Neural cell (in vitro differentiated cells): ENCODE results near the gene CELF5.

Experiments
- CTCF ChIP-seq: fragments of 450-650 bp; IDR thresholded peaks from 2 replicates; pipeline ENCODE4 v1.5.1; 2014; ENCODE audit warnings: antibody characterized with exemption, mild to moderate bottlenecking, moderate library complexity; ENCODE audit not compliant: poor library complexity, severe bottlenecking
- EZH2 ChIP-seq: fragments of 200-600, 300-800 bp; shearing (Covaris generic), sonication (generic); IDR thresholded peaks from 2 replicates; pipeline ENCODE4 v1.6.1; 2014; ENCODE audit warnings: antibody characterized with exemption, low read length, borderline replicate concordance, mild to moderate bottlenecking; ENCODE audit not compliant: insufficient read depth, poor library complexity, severe bottlenecking
- POLR2AphosphoS5 ChIP-seq: IDR thresholded peaks from 2 replicates; pipeline ENCODE4 v1.6.1; 2012
- SMC3 ChIP-seq: fragments of 450-650 bp; conservative IDR thresholded peaks from 2 replicates; pipeline ENCODE4 v1.6.1; 2014; ENCODE audit warnings: antibody characterized with exemption, mild to moderate bottlenecking, moderate library complexity; ENCODE audit not compliant: poor library complexity
- TAF1 ChIP-seq: IDR thresholded peaks from 2 replicates; pipeline ENCODE4 v1.6.1; 2012; ENCODE audit warnings: low read depth

GRCh38 chr19:3206216-3206953 is 18.1 kb upstream of the CELF5 start:
- no peak for TF ChIP-seq EZH2
- no peak for TF ChIP-seq SMC3
- TF ChIP-seq CTCF = no peak
- TF ChIP-seq TAF1 = no peak
- TF ChIP-seq POLR2AphosphoS5 = no peak
